Colonic mucosa (tissue), 4 donors: ENCODE measurements around the gene NFKBIL1. TPM values are rescaled to one million over a fixed set of nuclear protein-coding genes. Genes with fewer than 3 reads are reported as not detected.

ENCODE experiments used
- DNase-seq: peaks from one replicate; pipeline ENCODE4 v3.0.0-alpha.2; 2020
- H3K27ac ChIP-seq: fragments of 200-600 bp; one replicate; pipeline ENCODE4 v1.8.0; 2021
- H3K27me3 ChIP-seq: fragments of 200-600 bp; one replicate; pipeline ENCODE4 v1.8.0; 2021
- H3K36me3 ChIP-seq: fragments of 200-600 bp; one replicate; pipeline ENCODE4 v1.8.0; 2021
- H3K4me1 ChIP-seq: fragments of 200-600 bp; one replicate; pipeline ENCODE4 v1.8.0; 2021; ENCODE audit warnings: mild to moderate bottlenecking
- H3K4me3 ChIP-seq: fragments of 200-600 bp; one replicate; pipeline ENCODE4 v1.8.0; 2021
- H3K9ac ChIP-seq, 2 donors: one replicate each; pipeline ENCODE4 v1.7.0; 2013; ENCODE audit warnings: control low read depth in 2 of 2, low read depth in 2 of 2, low read length in 2 of 2
- H3K9me3 ChIP-seq: fragments of 200-600 bp; one replicate; pipeline ENCODE4 v1.8.0; 2021
- intact Hi-C: fragments of 100-400 bp; cut with DNase I; formaldehyde crosslinking; loops from one replicate; pipeline ENCODE4 v1.14.1; 2022
- total RNA-seq, 2 donors: library from RNA; stranded (reverse); fragmentation: NEBNext Ultra II Directional in 1 of 2; extraction: Animal tissue kit (Norgen Biotek cat#: 25700) in 1 of 2; gene quantifications; one replicate each; pipeline ENCODE4 v1.2.1, GENCODE V29; 2021
- TF ChIP-seq, protein P1 (sequence below): fragments of 200-600 bp; IDR thresholded peaks from one replicate; pipeline ENCODE4 v1.8.0; 2022; ENCODE audit warnings: antibody characterized with exemption, mild to moderate bottlenecking
- donor health status: healthy.
- donor health status: DM: no; HTN: no; CAD: no.
- donor health status: DM: no; HTN: no; CAD: no.

The NFKBIL1 gene
- total RNA-seq, 2 donors from 2014 or later: 16.1 to 18.8 TPM

- no peak overlapping the region for H3K4me3 ChIP-seq
- no peak overlapping the region for H3K9ac ChIP-seq
- H3K9me3 ChIP-seq: no peaks in the 10 kb centered on the region
- H3K27ac ChIP-seq: no peak overlapping the region
- H3K36me3 ChIP-seq: peaks cover 43% of the 10 kb centered on the region
- TF ChIP-seq, protein P1, sequence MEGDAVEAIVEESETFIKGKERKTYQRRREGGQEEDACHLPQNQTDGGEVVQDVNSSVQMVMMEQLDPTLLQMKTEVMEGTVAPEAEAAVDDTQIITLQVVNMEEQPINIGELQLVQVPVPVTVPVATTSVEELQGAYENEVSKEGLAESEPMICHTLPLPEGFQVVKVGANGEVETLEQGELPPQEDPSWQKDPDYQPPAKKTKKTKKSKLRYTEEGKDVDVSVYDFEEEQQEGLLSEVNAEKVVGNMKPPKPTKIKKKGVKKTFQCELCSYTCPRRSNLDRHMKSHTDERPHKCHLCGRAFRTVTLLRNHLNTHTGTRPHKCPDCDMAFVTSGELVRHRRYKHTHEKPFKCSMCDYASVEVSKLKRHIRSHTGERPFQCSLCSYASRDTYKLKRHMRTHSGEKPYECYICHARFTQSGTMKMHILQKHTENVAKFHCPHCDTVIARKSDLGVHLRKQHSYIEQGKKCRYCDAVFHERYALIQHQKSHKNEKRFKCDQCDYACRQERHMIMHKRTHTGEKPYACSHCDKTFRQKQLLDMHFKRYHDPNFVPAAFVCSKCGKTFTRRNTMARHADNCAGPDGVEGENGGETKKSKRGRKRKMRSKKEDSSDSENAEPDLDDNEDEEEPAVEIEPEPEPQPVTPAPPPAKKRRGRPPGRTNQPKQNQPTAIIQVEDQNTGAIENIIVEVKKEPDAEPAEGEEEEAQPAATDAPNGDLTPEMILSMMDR: no peak
- intact Hi-C loops: no loop called here
- DNase-seq: no peak
- H3K27me3 ChIP-seq: no peaks in the 10 kb centered on the region
- no peaks in the 10 kb centered on the region for H3K4me1 ChIP-seq
Measured at GRCh38 chr6:31532644-31533454, 14.6 kb upstream of the NFKBIL1 start.

- no peaks in the 10 kb centered on the region for H3K27me3 ChIP-seq
- H3K36me3 ChIP-seq: peaks cover 44% of the 10 kb centered on the region
- H3K4me3 ChIP-seq: no peak overlapping the region
- intact Hi-C loops: no loop called here
- H3K9ac ChIP-seq: no peak overlapping the region
- TF ChIP-seq, protein P1: no peak
- H3K9me3 ChIP-seq: no peaks in the 10 kb centered on the region
- no peak for DNase-seq
- H3K27ac ChIP-seq: no peak overlapping the region
- H3K4me1 ChIP-seq: no peaks in the 10 kb centered on the region
Measured at GRCh38 chr6:31533455-31533841, 14.0 kb upstream of the NFKBIL1 start.

DNA sequence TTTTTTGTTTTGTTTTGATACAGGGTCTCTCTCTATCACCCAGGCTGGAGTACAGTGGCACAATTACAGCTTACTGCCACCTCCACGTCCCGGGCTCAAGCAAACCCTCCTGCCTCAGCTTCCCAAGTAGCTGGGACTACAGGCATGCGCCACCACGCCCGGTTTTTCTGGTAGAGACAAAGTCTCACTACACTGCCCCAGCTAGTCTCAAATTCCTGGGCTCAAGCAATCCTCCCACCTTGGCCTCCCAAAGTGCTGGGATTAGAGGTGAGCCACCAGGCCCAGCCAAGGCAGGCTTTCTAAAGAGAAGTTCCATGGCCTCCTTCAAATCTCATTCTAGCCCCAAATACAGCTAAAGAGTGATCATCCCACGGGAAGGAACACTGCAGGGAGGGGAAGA is 13.4 kb upstream of the NFKBIL1 start:
- DNase-seq: no peak
- H3K4me3 ChIP-seq: no peak overlapping the region
- intact Hi-C loops: no loop called here
- H3K9me3 ChIP-seq: no peaks in the 10 kb centered on the region
- H3K36me3 ChIP-seq: peaks cover 49% of the 10 kb centered on the region
- H3K27me3 ChIP-seq: no peaks in the 10 kb centered on the region
- no peak overlapping the region for H3K27ac ChIP-seq
- peaks cover 2% of the 10 kb centered on the region for H3K4me1 ChIP-seq
- TF ChIP-seq, protein P1: no peak
- no peak overlapping the region for H3K9ac ChIP-seq

DNA sequence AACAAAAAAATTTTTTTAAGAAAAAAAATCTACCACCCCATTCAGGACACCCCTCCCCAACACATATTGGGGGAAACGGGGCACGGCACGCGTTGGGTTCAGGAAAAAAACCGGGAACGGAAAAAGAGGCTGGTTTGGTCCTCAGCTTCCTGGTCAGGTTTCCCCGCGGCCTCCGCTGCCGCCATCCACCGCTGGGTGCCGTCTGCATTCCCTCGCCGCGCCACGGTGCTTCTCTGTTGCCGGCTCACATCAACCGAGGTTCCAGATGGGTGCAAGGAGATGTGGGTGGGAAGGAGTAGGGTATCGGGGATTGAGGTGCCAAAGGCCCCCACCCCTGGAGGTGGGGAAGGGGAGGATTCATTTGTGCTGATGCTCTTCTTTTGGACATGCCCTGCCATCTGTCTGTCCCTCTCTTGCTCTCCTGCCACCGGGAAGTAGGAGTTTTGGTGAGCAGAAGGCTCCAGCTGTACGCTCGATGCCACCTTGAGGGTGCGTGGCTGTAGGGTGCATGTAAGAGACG is 12.8 kb upstream of the NFKBIL1 start:
- no peak overlapping the region for H3K4me3 ChIP-seq
- peaks cover 50% of the 10 kb centered on the region for H3K36me3 ChIP-seq
- no peak overlapping the region for H3K27ac ChIP-seq
- H3K27me3 ChIP-seq: no peaks in the 10 kb centered on the region
- no peaks in the 10 kb centered on the region for H3K9me3 ChIP-seq
- no peak overlapping the region for H3K9ac ChIP-seq
- DNase-seq: no peak
- H3K4me1 ChIP-seq: peaks cover 8% of the 10 kb centered on the region
- intact Hi-C loops: no loop called here
- TF ChIP-seq, protein P1: no peak

GRCh38 chr6:31535538-31536324 is 11.7 kb upstream of the NFKBIL1 start:
- peaks cover 11% of the 10 kb centered on the region for H3K4me1 ChIP-seq
- no peak overlapping the region for H3K4me3 ChIP-seq
- no peaks in the 10 kb centered on the region for H3K27me3 ChIP-seq
- H3K27ac ChIP-seq: no peak overlapping the region
- peaks cover 48% of the 10 kb centered on the region for H3K36me3 ChIP-seq
- intact Hi-C loops: no loop called here
- TF ChIP-seq, protein P1: no peak
- no peak overlapping the region for H3K9ac ChIP-seq
- no peak for DNase-seq
- no peaks in the 10 kb centered on the region for H3K9me3 ChIP-seq
